ENCODE measurements around the gene NECTIN1. TPM values are rescaled to one million over a fixed set of nuclear protein-coding genes. Genes with fewer than 3 reads are reported as not detected.

The NECTIN1 gene
- total RNA-seq, 1 donor from 2014 or later, result 19.5 TPM

DNA sequence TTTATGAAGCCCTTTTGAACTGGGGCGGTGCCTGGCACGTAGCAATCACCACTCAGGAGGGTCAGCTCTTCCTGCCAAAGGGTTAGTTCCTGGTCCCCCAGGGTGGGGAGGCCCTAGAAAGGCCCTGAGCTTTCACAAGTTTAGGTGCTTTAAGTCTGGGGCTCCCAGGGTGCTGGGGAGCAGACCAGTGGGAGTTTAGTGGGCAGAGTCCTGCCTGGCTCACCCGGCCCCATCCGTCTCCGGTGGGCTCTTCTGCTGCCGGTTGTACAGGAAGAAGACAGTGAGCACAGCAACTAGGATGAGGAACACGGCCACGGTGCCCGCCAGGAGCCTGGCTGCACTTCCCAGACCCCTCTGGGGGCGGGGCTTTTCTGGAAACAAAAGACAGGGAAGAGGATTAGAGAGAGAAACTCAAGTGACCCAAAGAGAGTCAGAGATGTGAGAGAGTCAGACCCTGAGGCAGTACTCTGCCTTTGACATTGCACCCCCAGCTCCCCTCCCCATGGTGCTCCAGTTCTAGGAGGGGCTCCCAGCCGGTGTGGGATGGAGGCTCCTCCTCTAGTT, 89.3 kb downstream of the NECTIN1 start:
- no peaks in the 10 kb centered on the region for H3K9me3 ChIP-seq (ENCODE audit: low read depth)
- H3K36me3 ChIP-seq, result no peaks in the 10 kb centered on the region
- H2AFZ ChIP-seq (replicated peaks), result no peak overlapping the region
- no peak overlapping the region for H3K4me3 ChIP-seq
- H3K27ac ChIP-seq, result no peak overlapping the region
- peaks cover 2% of the 10 kb centered on the region for H3K9me3 Mint-ChIP-seq
- H3K79me2 ChIP-seq (ENCODE audit: low read depth), result no peaks in the 10 kb centered on the region
- TF ChIP-seq CTCF (IDR thresholded peaks at IDR 0.05) (no peak), EZH2 (IDR thresholded peaks at IDR 0.05) (no peak), EZH2phosphoT487 (IDR thresholded peaks at IDR 0.05) (no peak)
- H3F3A ChIP-seq (ENCODE audit: low read depth), result no peaks in the 10 kb centered on the region
- peak overlapping the region; percentile 17 for H3K4me2 ChIP-seq
- DNase-seq (ENCODE audit: low spot score), result peak; percentile 62
- H3K27me3 ChIP-seq, result no peaks in the 10 kb centered on the region
- H4K20me1 ChIP-seq (ENCODE audit: low read depth), result no peaks in the 10 kb centered on the region
- peak overlapping the region; percentile 62 for H3K27ac Mint-ChIP-seq
- H3K4me3 Mint-ChIP-seq, result no peak overlapping the region
- peaks cover 38% of the 10 kb centered on the region for H3K4me1 Mint-ChIP-seq
- H3K4me1 ChIP-seq, result peaks cover 15% of the 10 kb centered on the region
- H3K36me3 Mint-ChIP-seq, result no peaks in the 10 kb centered on the region
- peaks cover 8% of the 10 kb centered on the region for H3K27me3 Mint-ChIP-seq (ENCODE audit: insufficient read depth, low read depth)
- no peak overlapping the region for H3K9ac ChIP-seq

- Mint-ChIP-seq H3K36me3 (no peaks in the 10 kb centered on the region), H3K4me3 (no peak overlapping the region), H3K27ac (no peak overlapping the region), H3K9me3 (peaks cover 2% of the 10 kb centered on the region), H3K4me1 (peaks cover 32% of the 10 kb centered on the region), H3K27me3 (ENCODE audit: insufficient read depth, low read depth) (peaks cover 8% of the 10 kb centered on the region)
- no peaks in the 10 kb centered on the region for H4K20me1 ChIP-seq (ENCODE audit: low read depth)
- no peak for TF ChIP-seq EZH2 (IDR thresholded peaks at IDR 0.05)
- no peak for TF ChIP-seq EZH2phosphoT487 (IDR thresholded peaks at IDR 0.05)
- TF ChIP-seq CTCF (IDR thresholded peaks at IDR 0.05), result no peak
- H3K27ac ChIP-seq, result no peak overlapping the region
- no peak overlapping the region for H3K4me3 ChIP-seq
- no peak overlapping the region for H3K9ac ChIP-seq
- no peaks in the 10 kb centered on the region for H3F3A ChIP-seq (ENCODE audit: low read depth)
- no peaks in the 10 kb centered on the region for H3K9me3 ChIP-seq (ENCODE audit: low read depth)
- no peak overlapping the region for H2AFZ ChIP-seq (replicated peaks)
- no peaks in the 10 kb centered on the region for H3K36me3 ChIP-seq
- no peak for DNase-seq (ENCODE audit: low spot score)
- H3K27me3 ChIP-seq, result no peaks in the 10 kb centered on the region
- peaks cover 15% of the 10 kb centered on the region for H3K4me1 ChIP-seq
- H3K4me2 ChIP-seq, result no peak overlapping the region
- H3K79me2 ChIP-seq (ENCODE audit: low read depth), result no peaks in the 10 kb centered on the region
These were observed 90.1 kb downstream of the NECTIN1 start for GRCh38 chr11:119638851-119639250.

GRCh38 chr11:119637481-119637880, 91.5 kb downstream of the NECTIN1 start:
- H3K4me2 ChIP-seq, result no peak overlapping the region
- H4K20me1 ChIP-seq (ENCODE audit: low read depth), result no peaks in the 10 kb centered on the region
- H3K79me2 ChIP-seq (ENCODE audit: low read depth), result no peaks in the 10 kb centered on the region
- Mint-ChIP-seq H3K27me3 (ENCODE audit: insufficient read depth, low read depth) (peaks cover 8% of the 10 kb centered on the region), H3K9me3 (peaks cover 8% of the 10 kb centered on the region), H3K4me3 (no peak overlapping the region), H3K4me1 (peaks cover 24% of the 10 kb centered on the region), H3K36me3 (no peaks in the 10 kb centered on the region), H3K27ac (no peak overlapping the region)
- no peaks in the 10 kb centered on the region for H3K27me3 ChIP-seq
- H3K36me3 ChIP-seq, result no peaks in the 10 kb centered on the region
- H3K4me1 ChIP-seq, result peaks cover 15% of the 10 kb centered on the region
- H2AFZ ChIP-seq (replicated peaks), result no peak overlapping the region
- no peak overlapping the region for H3K4me3 ChIP-seq
- TF ChIP-seq EZH2 (IDR thresholded peaks at IDR 0.05), result no peak
- no peak for TF ChIP-seq CTCF (IDR thresholded peaks at IDR 0.05)
- TF ChIP-seq EZH2phosphoT487 (IDR thresholded peaks at IDR 0.05), result no peak
- H3K27ac ChIP-seq, result no peak overlapping the region
- no peaks in the 10 kb centered on the region for H3F3A ChIP-seq (ENCODE audit: low read depth)
- DNase-seq (ENCODE audit: low spot score), result no peak
- no peak overlapping the region for H3K9ac ChIP-seq
- H3K9me3 ChIP-seq (ENCODE audit: low read depth), result no peaks in the 10 kb centered on the region

Measured in neural progenitor cell (in vitro differentiated cells).